Mesendoderm (in vitro differentiated cells): ENCODE results near the gene SCFD2.

ENCODE experiments used
- DNase-seq: peaks from one replicate; pipeline ENCODE4 v3.0.0; 2013
- H2AK5ac ChIP-seq: 2 replicates; pipeline ENCODE4 v1.6.1; 2013; ENCODE audit warnings: low read length, inconsistent platforms
- H2BK120ac ChIP-seq: 2 replicates; pipeline ENCODE4 v1.6.1; 2013; ENCODE audit warnings: low read depth, mild to moderate bottlenecking, low read length, moderate library complexity, mixed read lengths
- H2BK15ac ChIP-seq: replicated peaks from 2 replicates; pipeline ENCODE4 v1.6.1; 2013; ENCODE audit warnings: low read depth, mild to moderate bottlenecking, moderate library complexity
- H2BK5ac ChIP-seq: 2 replicates; pipeline ENCODE4 v1.6.1; 2013; ENCODE audit warnings: low read length, inconsistent platforms
- H3K18ac ChIP-seq: 2 replicates; pipeline ENCODE4 v1.6.1; 2013; ENCODE audit warnings: mild to moderate bottlenecking, low read length, mixed read lengths
- H3K23ac ChIP-seq: one replicate; pipeline ENCODE4 v1.6.1; 2013; ENCODE audit warnings: low read length
- H3K27ac ChIP-seq: 2 replicates; pipeline ENCODE4 v1.5.1; 2013; ENCODE audit warnings: low read depth, mild to moderate bottlenecking, inconsistent platforms, low read length, moderate library complexity
- H3K27me3 ChIP-seq: 2 replicates; pipeline ENCODE4 v1.6.1; 2013; ENCODE audit warnings: low read length, control low read depth, mild to moderate bottlenecking, inconsistent platforms; ENCODE audit not compliant: insufficient read depth, poor library complexity
- H3K36me3 ChIP-seq: 2 replicates; pipeline ENCODE4 v1.6.1; 2013; ENCODE audit warnings: low read length, inconsistent platforms; ENCODE audit not compliant: control insufficient read depth, insufficient read depth
- H3K4ac ChIP-seq: one replicate; pipeline ENCODE4 v1.6.1; 2013; ENCODE audit warnings: low read depth, mild to moderate bottlenecking, low read length, moderate library complexity
- H3K4me1 ChIP-seq: 2 replicates; pipeline ENCODE4 v1.6.1; 2013; ENCODE audit warnings: low read depth, low read length, inconsistent platforms; ENCODE audit not compliant: control insufficient read depth
- H3K4me2 ChIP-seq: 2 replicates; pipeline ENCODE4 v1.6.1; 2013; ENCODE audit warnings: low read length
- H3K4me3 ChIP-seq: 2 replicates; pipeline ENCODE4 v1.5.1; 2013; ENCODE audit warnings: mild to moderate bottlenecking, low read length
- H3K56ac ChIP-seq: one replicate; pipeline ENCODE4 v1.6.1; 2013; ENCODE audit warnings: low read length
- H3K79me1 ChIP-seq: 2 replicates; pipeline ENCODE4 v1.6.1; 2013; ENCODE audit warnings: low read length, inconsistent platforms
- H3K79me2 ChIP-seq: 2 replicates; pipeline ENCODE4 v1.6.1; 2013; ENCODE audit warnings: mild to moderate bottlenecking, low read length; ENCODE audit not compliant: control insufficient read depth, insufficient read depth
- H3K9ac ChIP-seq: 2 replicates; pipeline ENCODE4 v1.6.1; 2013; ENCODE audit warnings: low read length, inconsistent platforms
- H4K5ac ChIP-seq: one replicate; pipeline ENCODE4 v1.6.1; 2013; ENCODE audit warnings: low read length
- H4K8ac ChIP-seq: one replicate; pipeline ENCODE4 v1.6.1; 2013; ENCODE audit warnings: low read depth, mild to moderate bottlenecking, control low read depth, low read length, moderate library complexity
- WGBS: extraction: QIAGEN DNeasy Blood & Tissue Kit; methylation state at CpG from one replicate; pipeline ENCODE4 v1.1.7; 2013; ENCODE audit warnings: low lambda C conversion rate, missing lambda C conversion rate; ENCODE audit not compliant: insufficient coverage; ENCODE audit errors: extremely low coverage; 5-methylcytosine and 5-hydroxymethylcytosine counted together

SCFD2 gene

DNA sequence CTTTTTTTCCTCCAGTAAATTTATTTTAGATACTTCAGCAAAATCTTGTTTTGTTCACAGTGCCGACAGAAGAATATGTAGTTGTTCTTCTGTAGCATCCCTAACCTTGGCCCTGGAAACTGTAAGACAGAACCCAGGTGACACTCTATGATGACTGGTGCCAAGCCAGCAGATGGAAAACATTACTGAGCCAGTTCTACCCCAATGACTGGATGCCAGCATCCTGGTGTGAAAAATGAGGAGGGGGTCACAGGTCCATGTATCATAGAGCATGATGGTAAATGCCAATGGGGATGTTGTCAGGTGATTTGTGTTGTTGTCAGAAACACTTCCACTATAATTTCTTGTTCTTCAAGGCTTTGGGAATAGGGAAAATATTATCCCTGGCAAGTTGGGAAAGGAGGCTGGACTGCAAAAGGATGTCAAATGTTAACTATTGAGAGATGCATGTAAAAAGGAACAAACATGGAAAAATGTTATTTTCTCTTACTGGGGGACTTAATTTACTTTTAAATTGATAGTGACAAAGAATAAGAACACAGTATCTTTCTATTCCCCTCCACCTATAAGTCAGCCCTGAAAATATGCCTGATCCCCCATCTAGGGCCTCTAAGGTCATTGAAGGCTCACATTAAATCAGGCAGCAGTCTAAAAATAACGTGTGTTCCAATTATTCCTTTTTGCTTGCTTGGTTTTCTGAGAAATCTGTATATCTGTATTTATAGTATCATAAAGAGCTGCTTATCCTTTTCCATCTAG is 343.9 kb downstream of the SCFD2 start:
- no peak overlapping the region for H2AK5ac ChIP-seq
- H3K79me1 ChIP-seq = no peaks in the 10 kb centered on the region
- H3K36me3 ChIP-seq = no peaks in the 10 kb centered on the region
- no peak overlapping the region for H2BK15ac ChIP-seq
- no peak overlapping the region for H3K18ac ChIP-seq
- no peak overlapping the region for H3K27ac ChIP-seq
- H2BK5ac ChIP-seq = no peak overlapping the region
- no peak overlapping the region for H3K4ac ChIP-seq
- no peaks in the 10 kb centered on the region for H3K79me2 ChIP-seq
- H4K5ac ChIP-seq = no peak overlapping the region
- peaks cover 2% of the 10 kb centered on the region for H3K4me1 ChIP-seq
- H3K9ac ChIP-seq = no peak overlapping the region
- H3K23ac ChIP-seq = no peak overlapping the region
- no peaks in the 10 kb centered on the region for H3K27me3 ChIP-seq
- no peak for DNase-seq
- no CpG with 5 or more reads among the region's 2 CpGs for WGBS
- no peak overlapping the region for H3K4me2 ChIP-seq
- H3K4me3 ChIP-seq = no peak overlapping the region
- no peak overlapping the region for H3K56ac ChIP-seq
- no peak overlapping the region for H2BK120ac ChIP-seq
- H4K8ac ChIP-seq = no peak overlapping the region

DNA sequence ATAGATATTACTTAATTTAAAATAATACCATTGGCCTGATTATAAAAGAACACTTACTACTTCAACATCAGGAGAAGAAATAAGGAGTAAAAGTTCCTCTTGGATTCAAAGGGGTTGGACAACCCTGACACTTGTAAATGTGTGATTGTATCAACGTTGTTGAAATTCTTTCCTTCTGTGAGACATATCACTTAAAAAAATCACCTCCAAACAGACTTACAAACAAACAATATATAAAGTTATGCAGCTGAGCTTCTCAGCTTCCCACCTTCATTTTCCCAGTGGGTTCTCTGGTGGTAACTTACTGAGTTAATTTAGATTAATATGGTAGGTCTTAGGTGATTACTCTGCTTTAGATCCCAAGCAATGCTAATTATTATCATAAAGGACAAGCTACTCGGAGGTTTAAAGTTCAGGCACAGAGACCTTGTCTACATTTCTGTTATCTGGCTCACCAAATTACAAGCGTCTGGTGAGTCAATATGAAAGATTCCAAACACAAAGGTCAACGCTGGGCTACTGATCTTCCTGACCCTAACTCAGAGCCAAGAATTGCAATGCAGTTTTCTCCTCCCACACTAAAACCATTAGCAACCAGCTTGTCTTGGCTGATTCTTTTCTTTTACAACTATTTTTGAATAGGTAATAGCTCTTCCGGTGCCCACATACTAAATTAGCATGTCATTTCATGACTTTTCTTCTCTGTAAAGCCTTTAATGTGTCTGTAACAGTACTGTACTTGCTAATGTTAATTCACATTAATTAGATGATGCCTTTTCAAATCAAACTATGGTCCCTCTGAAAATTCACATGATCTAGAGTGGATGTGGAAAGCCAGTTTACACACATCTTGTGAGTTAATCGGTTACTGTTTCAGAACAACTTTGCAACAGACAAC is 346.1 kb downstream of the SCFD2 start:
- Histone ChIP-seq H3K9ac (no peak overlapping the region), H3K18ac (no peak overlapping the region), H2BK15ac (no peak overlapping the region), H2BK120ac (no peak overlapping the region), H3K4ac (no peak overlapping the region), H3K4me2 (no peak overlapping the region), H3K4me1 (no peaks in the 10 kb centered on the region), H3K4me3 (no peak overlapping the region), H4K8ac (no peak overlapping the region), H3K56ac (no peak overlapping the region), H3K27ac (no peak overlapping the region), H2AK5ac (no peak overlapping the region), H3K27me3 (no peaks in the 10 kb centered on the region), H3K79me1 (no peaks in the 10 kb centered on the region), H4K5ac (no peak overlapping the region), H3K36me3 (no peaks in the 10 kb centered on the region), H3K79me2 (no peaks in the 10 kb centered on the region), H3K23ac (no peak overlapping the region), H2BK5ac (no peak overlapping the region)
- WGBS = no CpG with 5 or more reads among the region's 6 CpGs
- DNase-seq = no peak

DNA sequence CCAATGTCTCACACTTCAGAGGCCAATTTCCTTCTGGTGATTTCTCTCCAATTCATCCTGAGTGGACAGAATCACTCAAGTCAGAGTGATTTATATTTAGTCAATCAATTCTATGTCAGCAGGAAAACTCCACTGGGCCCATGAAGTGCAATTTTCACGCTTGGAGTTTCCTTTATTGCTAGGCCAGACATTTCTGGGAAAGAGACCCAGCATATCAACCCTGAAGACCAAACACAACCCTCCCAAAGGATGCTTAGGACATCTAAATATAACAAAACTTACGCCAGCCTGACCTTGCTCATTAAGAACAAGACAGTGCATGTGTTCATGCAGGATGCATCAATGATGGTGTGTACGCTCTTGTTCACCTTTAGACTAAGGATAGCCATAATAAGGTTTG is 347.4 kb downstream of the SCFD2 start:
- H3K4me1 ChIP-seq = no peaks in the 10 kb centered on the region
- H3K36me3 ChIP-seq = no peaks in the 10 kb centered on the region
- H3K79me1 ChIP-seq = no peaks in the 10 kb centered on the region
- H3K9ac ChIP-seq = no peak overlapping the region
- no peak overlapping the region for H4K5ac ChIP-seq
- no peak overlapping the region for H2BK15ac ChIP-seq
- no peak overlapping the region for H3K4me3 ChIP-seq
- no peak overlapping the region for H2BK5ac ChIP-seq
- no peak overlapping the region for H3K4ac ChIP-seq
- H2AK5ac ChIP-seq = no peak overlapping the region
- no peak for DNase-seq
- no peak overlapping the region for H3K56ac ChIP-seq
- H4K8ac ChIP-seq = no peak overlapping the region
- no peak overlapping the region for H3K23ac ChIP-seq
- no peaks in the 10 kb centered on the region for H3K79me2 ChIP-seq
- H3K27ac ChIP-seq = no peak overlapping the region
- no peak overlapping the region for H3K4me2 ChIP-seq
- no peak overlapping the region for H2BK120ac ChIP-seq
- WGBS = no CpG with 5 or more reads among the region's 3 CpGs
- no peak overlapping the region for H3K18ac ChIP-seq
- no peaks in the 10 kb centered on the region for H3K27me3 ChIP-seq

DNA sequence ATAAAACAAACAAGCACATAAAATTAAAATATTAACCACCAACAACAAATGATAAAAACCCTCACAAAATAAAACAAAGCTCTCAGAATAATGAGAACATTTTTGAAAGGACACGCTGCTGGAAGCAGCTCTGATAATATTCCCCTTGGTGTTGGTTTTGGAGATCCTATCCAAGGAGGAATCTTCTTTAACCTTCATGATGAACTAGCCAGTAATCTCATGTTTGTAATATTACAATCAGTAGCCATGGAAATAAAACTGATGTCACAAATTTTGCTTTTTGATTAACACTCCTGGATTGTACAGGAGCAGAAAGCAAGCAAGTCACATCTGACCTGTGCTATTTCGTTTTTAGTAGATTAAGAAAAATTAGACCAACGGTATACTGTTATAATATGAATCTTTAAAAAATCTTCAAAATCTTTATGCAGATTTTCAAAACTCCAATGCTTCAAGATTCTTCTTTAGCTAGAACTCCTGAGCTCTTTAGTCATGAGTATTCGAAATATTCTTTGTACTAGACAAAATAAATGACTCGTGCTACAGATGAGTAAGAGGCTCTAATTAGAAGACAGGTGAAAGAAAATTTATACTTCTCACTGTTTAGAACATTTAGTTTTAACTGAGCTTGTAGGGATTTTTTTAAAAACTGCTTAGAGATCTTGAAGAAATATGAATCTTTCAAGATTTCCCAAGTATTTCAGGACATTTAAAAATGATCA is 349.6 kb downstream of the SCFD2 start:
- H3K4ac ChIP-seq = no peak overlapping the region
- no peak overlapping the region for H3K9ac ChIP-seq
- H2BK5ac ChIP-seq = no peak overlapping the region
- WGBS = no CpG with 5 or more reads among the region's 5 CpGs
- no peaks in the 10 kb centered on the region for H3K4me1 ChIP-seq
- no peaks in the 10 kb centered on the region for H3K36me3 ChIP-seq
- DNase-seq = no peak
- H3K56ac ChIP-seq = no peak overlapping the region
- H2AK5ac ChIP-seq = no peak overlapping the region
- no peaks in the 10 kb centered on the region for H3K27me3 ChIP-seq
- no peak overlapping the region for H3K27ac ChIP-seq
- H3K4me3 ChIP-seq = no peak overlapping the region
- H2BK15ac ChIP-seq = no peak overlapping the region
- H3K4me2 ChIP-seq = no peak overlapping the region
- no peak overlapping the region for H4K5ac ChIP-seq
- no peaks in the 10 kb centered on the region for H3K79me1 ChIP-seq
- no peaks in the 10 kb centered on the region for H3K79me2 ChIP-seq
- H3K18ac ChIP-seq = no peak overlapping the region
- H4K8ac ChIP-seq = no peak overlapping the region
- H3K23ac ChIP-seq = no peak overlapping the region
- no peak overlapping the region for H2BK120ac ChIP-seq

DNA sequence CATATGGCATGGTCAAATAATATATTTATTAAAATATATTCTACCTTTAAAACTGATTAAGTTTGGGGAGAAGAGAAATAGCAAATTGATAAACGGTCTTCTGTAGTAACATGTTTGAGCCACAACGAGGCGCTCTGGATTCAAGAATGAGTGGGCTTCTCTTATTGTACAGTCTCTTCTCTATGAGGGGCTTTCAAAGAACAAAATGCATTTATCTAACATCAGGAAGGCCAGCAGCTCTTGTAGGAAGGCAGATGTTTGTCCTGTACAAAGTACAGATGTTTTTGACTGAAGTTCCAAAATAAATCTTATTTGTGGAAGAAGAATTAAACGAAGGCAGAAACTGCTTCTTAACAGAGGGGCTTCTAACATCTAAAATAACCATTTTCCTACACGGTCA is 350.2 kb downstream of the SCFD2 start:
- H2AK5ac ChIP-seq = no peak overlapping the region
- no peak overlapping the region for H3K4me3 ChIP-seq
- no peaks in the 10 kb centered on the region for H3K36me3 ChIP-seq
- no peak overlapping the region for H3K4ac ChIP-seq
- H4K8ac ChIP-seq = no peak overlapping the region
- H3K4me1 ChIP-seq = no peaks in the 10 kb centered on the region
- WGBS = no CpG with 5 or more reads among the region's 5 CpGs
- H3K18ac ChIP-seq = no peak overlapping the region
- H3K4me2 ChIP-seq = no peak overlapping the region
- H3K9ac ChIP-seq = no peak overlapping the region
- H3K79me1 ChIP-seq = no peaks in the 10 kb centered on the region
- no peak overlapping the region for H3K27ac ChIP-seq
- no peak overlapping the region for H2BK15ac ChIP-seq
- no peaks in the 10 kb centered on the region for H3K27me3 ChIP-seq
- H3K23ac ChIP-seq = no peak overlapping the region
- no peak overlapping the region for H2BK5ac ChIP-seq
- H3K79me2 ChIP-seq = no peaks in the 10 kb centered on the region
- peak; percentile 53 for DNase-seq
- H2BK120ac ChIP-seq = no peak overlapping the region
- H3K56ac ChIP-seq = no peak overlapping the region
- H4K5ac ChIP-seq = no peak overlapping the region
